Keratinocyte (primary cell): ENCODE results near the gene RASSF7.

Source experiments
- CTCF ChIP-seq, 3 experiments: IDR thresholded peaks in 1 of 3; conservative IDR thresholded peaks in 1 of 3; optimal IDR thresholded peaks in 1 of 3; 2 replicates in 2 of 3; 3 replicates in 1 of 3; pipeline versions ENCODE3 to v1.5.1; 2011; ENCODE audit warnings: low read length in 3 of 3, mild to moderate bottlenecking in 3 of 3, moderate library complexity in 2 of 3, control low read depth in 1 of 3, inconsistent platforms in 1 of 3; ENCODE audit not compliant: insufficient read depth in 2 of 3; ENCODE audit errors: extremely low read depth in 1 of 3
- EZH2 ChIP-seq: IDR thresholded peaks from one replicate; pipeline ENCODE4 v1.6.1; 2012; ENCODE audit warnings: inconsistent platforms, mild to moderate bottlenecking, low read length, moderate library complexity

GRCh38 chr11:575996-576768, 15.4 kb downstream of the RASSF7 start, which contains the start of gene PHRF1:
- TF ChIP-seq CTCF (optimal IDR thresholded peaks at IDR 0.05 in 1 of 3, IDR thresholded peaks at IDR 0.05 in 1 of 3, conservative IDR thresholded peaks at IDR 0.05 in 1 of 3; ENCODE audit: extremely low read depth in 1 of 3, insufficient read depth in 2 of 3, low read length in 3 of 3), result no peak
- no peak for TF ChIP-seq EZH2
